Ammon's horn (tissue), 1 donor: ENCODE results near the gene SPSB2.

ENCODE experiments used
- DNase-seq: peaks from one replicate; pipeline ENCODE4 v3.0.0-alpha.2; 2016; ENCODE audit warnings: low spot score

Gene SPSB2

GRCh38 chr12:6851153-6851920, 21.8 kb downstream of the SPSB2 start, which contains the start of gene CDCA3:
Gene CDCA3 (minus strand): TSS chr12:6851286. CDS start chr12:6850952, 334 bp downstream.
- DNase-seq: peak; percentile 100

DNA sequence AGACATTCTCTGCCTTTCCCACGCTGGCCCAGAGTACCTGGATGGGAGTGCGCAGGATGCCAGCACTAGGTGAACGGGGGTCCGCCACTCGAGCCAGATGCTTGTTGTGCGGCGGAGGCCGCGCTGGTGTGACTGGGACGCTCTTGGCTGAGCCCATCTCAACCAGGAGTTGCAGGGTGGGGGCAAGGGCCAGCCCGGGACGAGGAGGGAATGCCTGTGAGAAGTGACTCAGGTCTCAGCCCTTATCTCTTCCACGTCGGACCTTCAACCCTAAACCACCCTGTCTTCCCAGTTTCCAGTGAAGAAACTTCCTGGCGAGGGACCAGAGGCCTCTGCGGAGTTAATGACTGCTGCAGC, 22.3 kb downstream of the SPSB2 start:
- peak; percentile 30 for DNase-seq

- no peak for DNase-seq
Observed at GRCh38 chr12:6849976-6850560, 23.0 kb downstream of the SPSB2 start.

DNA sequence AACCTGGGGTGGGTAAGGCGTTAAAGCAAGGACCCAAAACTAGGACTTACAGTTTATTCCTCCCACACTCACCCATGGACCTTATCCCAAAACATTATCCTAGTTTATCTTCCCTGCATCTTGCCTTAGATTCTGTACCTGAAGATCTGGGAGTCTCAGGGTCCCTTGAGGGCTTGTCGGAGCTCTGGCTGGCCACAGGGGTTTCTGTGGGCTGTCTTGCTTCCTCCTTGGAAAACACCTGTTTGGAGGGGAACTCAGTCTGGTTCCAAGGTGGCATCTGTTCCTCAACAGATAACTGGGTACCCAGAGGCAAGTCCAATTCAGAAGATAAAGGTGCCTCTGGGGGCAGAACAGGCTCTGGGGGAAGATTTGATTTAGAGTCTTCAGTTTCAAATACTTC, 23.7 kb downstream of the SPSB2 start:
- no peak for DNase-seq

DNA sequence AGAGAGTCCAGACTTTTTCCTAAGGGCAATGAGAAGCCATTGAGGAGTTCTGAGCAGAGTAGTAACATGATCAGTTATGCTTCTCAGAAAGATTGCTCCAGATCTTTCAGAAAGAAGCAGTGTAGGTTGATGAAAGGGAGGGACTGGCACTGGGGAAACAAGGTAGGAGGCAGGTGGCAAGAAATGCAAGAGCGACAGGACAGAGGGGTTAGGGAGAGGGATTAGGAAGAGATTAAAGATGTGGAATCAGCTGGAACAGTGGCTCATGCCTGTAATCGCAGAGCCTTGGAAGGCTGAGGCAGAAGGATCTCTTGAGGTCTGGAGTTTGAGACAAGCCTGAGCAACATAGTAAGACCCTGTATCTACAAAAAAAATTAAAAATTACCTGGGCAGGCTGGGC, 25.4 kb downstream of the SPSB2 start:
- no peak for DNase-seq

DNA sequence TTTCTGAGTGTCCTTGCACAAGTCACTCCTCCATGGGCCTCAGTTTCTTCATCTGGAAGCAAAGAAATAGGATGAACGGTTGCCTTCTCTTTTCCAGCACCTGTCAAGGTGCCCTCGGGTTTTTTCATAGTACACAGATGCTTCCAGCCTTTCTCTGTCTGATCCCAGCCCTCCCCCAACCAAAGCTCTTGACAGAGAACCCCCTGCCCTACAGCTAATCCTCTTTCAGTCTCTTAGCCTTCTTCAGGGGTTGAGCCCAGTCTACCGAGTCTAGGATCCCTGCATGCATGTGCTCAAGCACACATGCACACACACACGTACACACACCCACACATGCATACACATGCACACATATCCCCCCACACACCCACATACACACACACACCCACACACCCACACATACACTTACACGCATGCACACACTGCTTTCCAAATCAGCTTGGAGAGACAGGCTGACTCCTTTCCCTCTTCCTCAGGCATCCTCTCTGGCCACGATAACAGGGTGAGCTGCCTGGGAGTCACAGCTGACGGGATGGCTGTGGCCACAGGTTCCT, 26.7 kb downstream of the SPSB2 start:
- DNase-seq: no peak

GRCh38 chr12:6845395-6845794, 27.7 kb downstream of the SPSB2 start:
- no peak for DNase-seq

- DNase-seq: no peak
Observed at GRCh38 chr12:6843118-6843902, 29.8 kb downstream of the SPSB2 start.

DNA sequence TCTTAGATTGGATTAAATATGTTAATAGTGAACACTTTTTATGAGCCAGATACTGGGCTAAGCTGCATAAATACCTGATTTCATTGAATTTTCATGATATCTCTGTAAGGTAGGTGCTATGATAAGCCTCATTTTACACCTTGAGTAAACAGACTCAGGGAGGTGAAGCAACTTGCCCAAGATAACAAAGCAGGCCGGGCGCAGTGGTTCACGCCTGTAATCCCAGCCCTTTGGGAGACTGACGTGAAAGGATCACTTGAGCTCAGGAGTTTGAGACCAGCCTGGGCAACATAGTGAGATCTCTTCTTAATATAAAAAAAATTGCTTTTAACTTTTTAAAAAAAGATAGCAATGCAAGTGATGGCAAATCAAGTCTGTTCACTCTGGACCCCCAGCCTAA, 31.0 kb downstream of the SPSB2 start:
- no peak for DNase-seq

DNA sequence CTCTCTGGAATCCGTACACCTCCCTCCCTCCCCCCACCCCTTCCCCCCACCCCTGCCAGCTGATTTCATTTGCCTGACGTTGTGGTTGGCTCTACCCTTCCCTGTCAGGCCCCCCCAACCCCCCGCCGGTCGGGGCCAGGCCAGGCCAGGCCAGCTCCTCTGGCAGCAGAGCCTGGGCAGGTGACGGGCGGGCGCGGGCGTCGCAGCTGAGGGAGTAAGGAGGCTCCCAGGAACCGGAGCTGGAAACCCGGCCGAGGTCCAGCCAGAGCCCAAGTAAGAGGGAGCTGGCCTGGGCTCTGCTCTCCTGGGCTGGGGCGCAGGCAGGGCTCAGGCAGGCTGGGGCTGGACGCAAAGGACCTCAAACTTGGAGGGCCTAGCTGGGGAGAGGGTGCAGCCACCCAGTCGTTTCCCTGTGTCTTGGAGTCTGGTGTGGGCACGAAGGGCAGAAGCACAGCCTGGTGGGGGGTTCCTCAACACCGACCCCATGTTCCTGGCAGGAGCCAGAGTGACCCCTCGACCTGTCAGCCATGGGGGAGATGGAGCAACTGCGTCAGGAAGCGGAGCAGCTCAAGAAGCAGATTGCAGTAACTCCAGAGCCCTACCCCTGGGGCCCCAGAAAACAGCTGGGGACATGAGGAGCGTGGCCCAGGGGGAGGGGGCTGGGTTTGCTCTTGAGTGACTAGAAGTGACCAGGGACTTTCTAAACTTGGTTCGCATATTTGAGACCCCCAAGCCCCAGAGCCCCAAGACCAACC, 32.2 kb downstream of the SPSB2 start, which contains the start of gene GNB3:
Gene GNB3, plus strand, starts transcription at position 165 of the 755 bp plus-strand sequence. Its CDS starts 363 bp downstream, at position 528.
- no peak for DNase-seq

DNA sequence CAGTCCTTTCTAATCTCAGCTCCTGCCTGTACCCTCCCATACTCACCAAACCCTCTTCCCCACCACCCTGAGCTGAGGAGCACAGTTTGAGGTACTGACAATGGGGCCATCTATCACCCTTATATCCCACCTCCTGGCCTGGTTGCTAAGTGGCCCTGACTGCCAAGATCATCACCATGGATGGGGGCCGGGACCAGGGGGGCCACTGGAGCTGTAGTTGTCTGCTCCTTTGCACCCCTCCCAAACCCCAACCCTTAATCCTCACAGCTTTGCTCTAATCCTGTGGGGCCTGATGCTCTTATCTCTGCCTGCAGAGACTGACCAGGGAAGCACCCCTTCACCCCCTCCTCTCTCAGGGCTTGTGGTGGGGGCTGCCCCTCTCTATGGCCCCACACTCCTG, 32.8 kb downstream of the SPSB2 start:
- no peak for DNase-seq

- no peak for DNase-seq
Observed at GRCh38 chr12:6839482-6840201, 33.5 kb downstream of the SPSB2 start.

DNA sequence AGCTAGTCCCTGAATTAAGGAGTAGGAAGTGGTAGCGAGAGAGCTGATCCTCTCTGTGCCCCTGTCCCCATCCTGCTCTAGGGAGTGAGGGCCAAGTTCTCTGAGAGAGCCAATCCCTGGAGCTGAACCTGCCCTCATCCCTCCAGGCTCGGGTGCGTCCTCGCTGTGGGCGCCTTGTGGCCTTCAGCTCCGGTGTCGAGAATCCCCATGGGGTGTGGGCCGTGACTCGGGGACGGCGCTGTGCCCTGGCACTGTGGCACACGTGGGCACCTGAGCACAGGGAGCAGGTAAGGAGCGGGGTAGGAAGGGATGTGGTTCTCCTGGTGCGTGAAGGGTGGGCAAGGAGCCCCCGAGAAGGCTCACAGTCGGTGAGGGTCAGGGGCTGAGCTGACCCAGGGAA, 34.2 kb downstream of the SPSB2 start:
- no peak for DNase-seq

DNA sequence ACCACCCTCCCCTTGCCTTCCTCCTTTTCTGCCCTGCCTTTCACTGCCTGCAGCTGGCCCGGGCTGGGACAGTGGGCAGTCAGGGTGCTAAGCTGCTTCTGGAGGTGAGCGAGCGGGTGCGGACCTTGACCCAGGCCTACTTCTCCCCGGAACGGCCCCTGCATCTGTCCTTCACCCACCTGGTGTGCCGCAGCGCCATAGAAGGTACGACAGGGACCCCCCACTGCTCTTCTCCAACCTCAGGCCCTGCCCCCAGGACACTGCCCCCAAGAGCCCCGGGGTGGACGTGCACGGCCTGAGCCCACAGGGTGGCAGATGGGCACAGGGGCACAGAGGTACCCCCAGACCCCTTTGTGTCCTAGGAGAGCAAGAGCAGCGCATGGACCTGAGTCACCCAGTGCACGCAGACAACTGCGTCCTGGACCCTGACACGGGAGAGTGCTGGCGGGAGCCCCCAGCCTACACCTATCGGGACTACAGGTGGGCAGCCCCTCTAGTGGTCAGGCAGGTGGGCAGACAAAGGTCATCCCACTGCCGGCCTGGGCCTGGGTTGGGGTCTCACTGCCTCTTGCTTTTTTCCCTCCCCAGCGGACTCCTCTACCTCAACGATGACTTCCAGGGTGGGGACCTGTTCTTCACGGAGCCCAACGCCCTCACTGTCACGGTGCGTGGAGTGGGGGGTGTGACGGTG, 35.6 kb downstream of the SPSB2 start:
- DNase-seq: no peak

- no peak for DNase-seq
Observed at GRCh38 chr12:6836851-6837250, 36.3 kb downstream of the SPSB2 start.

- DNase-seq: no peak
Observed at GRCh38 chr12:6834873-6835272, 38.2 kb downstream of the SPSB2 start.

DNA sequence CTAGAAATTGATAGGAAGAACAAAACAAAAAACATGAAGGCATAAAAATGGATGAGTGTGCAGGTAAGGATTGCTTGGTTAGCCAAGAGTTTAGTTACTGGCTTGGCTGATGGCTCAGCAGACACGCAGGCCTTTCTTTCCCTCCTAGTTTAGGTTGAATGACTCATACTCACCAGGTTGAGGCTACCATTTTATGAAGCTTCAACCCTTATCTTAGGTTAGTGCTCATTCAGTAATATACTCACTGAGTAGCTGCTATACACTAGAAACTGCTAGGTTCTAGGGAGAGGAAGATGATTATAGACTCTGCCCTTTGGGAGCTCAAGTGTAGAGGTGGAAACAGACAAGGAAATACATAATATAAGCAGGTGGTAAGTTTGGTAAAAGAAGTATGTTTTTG, 38.8 kb downstream of the SPSB2 start:
- DNase-seq: no peak

DNA sequence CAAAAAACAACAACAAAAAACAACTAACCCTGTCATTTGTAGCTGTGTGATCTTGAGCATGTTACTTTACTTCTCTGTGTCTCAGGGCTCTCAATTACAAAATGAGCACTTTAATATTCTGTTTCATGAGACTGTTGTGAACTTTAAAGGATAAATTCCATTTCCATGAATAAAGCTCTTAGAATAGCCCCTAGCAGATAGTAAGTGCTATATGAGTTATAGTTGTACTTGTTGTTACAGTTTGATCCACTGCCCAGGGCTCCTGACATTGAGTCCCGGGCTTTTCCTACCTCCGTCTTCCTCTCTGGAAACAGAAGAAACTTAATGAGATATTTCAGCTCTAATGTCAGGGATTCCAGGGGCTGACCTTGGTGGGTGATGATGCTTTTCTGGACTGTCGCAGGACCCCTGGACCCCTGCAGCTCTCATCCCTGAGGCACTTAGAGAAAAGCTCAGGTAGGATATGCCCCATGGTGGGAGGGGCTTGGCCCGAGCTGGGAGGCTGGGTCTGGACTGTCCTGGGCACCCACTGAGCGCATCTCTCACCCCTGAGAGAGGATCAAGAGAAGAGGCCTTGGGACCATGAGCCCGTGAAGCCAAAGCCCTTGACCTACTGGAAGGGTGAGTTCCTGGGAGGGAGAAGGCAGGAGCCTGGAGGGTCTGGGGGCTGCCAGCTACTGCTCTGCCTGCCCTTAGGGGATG, 39.8 kb downstream of the SPSB2 start:
- DNase-seq: no peak

GRCh38 chr12:6832125-6832524, 41.0 kb downstream of the SPSB2 start:
- no peak for DNase-seq

GRCh38 chr12:6831450-6831995, 41.6 kb downstream of the SPSB2 start:
- DNase-seq: no peak
